Gastrocnemius medialis (tissue), 4 donors: ENCODE results near the gene GRK4. TPM values are rescaled to one million over a fixed set of nuclear protein-coding genes. Genes with fewer than 3 reads are reported as not detected.

Experiments used
- ATAC-seq, 2 donors: fragments of 150-250 bp; one replicate each; pipeline ENCODE4 v1.9.1; 2016
- DNase-seq, 2 donors: peaks; one replicate each; pipeline ENCODE4 v3.0.0-alpha.2; 2019
- H3K27ac ChIP-seq, 4 donors: fragments of 200-600 bp; sonication (generic); 1 replicate in 1 of 4; 2 replicates in 3 of 4; pipeline ENCODE4 v1.5.1; 2016 to 2018; ENCODE audit warnings: mild to moderate bottlenecking in 2 of 4, moderate library complexity in 1 of 4
- H3K27me3 ChIP-seq, 3 donors: fragments of 200-600 bp; sonication (generic) in 2 of 3; 1 replicate in 1 of 3; 2 replicates in 2 of 3; pipeline versions ENCODE4 v1.5.1 to v1.6.0; 2016 to 2019; ENCODE audit warnings: mild to moderate bottlenecking in 1 of 3, moderate library complexity in 1 of 3
- H3K36me3 ChIP-seq, 2 donors: fragments of 200-600 bp; sonication (generic) in 1 of 2; one replicate each; pipeline ENCODE4 v1.5.1; 2017 to 2018
- H3K4me1 ChIP-seq, 2 donors: fragments of 200-600 bp; sonication (generic) in 1 of 2; one replicate each; pipeline ENCODE4 v1.5.1; 2016 to 2017; ENCODE audit warnings: mild to moderate bottlenecking in 2 of 2
- H3K4me3 ChIP-seq, 4 donors: fragments of 200-600 bp; sonication (generic) in 3 of 4; 1 replicate in 1 of 4; 2 replicates in 3 of 4; pipeline ENCODE4 v1.5.1; 2016 to 2019; ENCODE audit warnings: mild to moderate bottlenecking in 2 of 4
- H3K9me3 ChIP-seq, 3 donors: fragments of 200-600 bp; sonication (generic) in 2 of 3; 1 replicate in 1 of 3; 2 replicates in 2 of 3; pipeline ENCODE4 v1.5.1; 2016 to 2019
- CTCF ChIP-seq, 5 experiments: fragments of 450-650 bp in 3 of 5; fragments of 200-600 bp in 2 of 5; sonication (generic) in 2 of 5; IDR thresholded peaks in 4 of 5; conservative IDR thresholded peaks in 1 of 5; 1 replicate in 4 of 5; 2 replicates in 1 of 5; pipeline ENCODE4 v1.5.1; 2016 to 2019; ENCODE audit warnings: antibody characterized with exemption in 5 of 5, mild to moderate bottlenecking in 3 of 5, moderate library complexity in 3 of 5
- POLR2A ChIP-seq, 2 donors: fragments of 450-650 bp; IDR thresholded peaks; one replicate each; pipeline ENCODE4 v1.6.1; 2017; ENCODE audit warnings: antibody characterized with exemption in 2 of 2, mild to moderate bottlenecking in 2 of 2, moderate library complexity in 2 of 2
- in situ Hi-C, 4 donors: fragments of 200-750 bp; cut with MboI; loops; one replicate each; pipeline versions ENCODE4 v1.15.0 to v1.8.0; 2017; ENCODE audit warnings: low sequenced_read_pairs in 4 of 4
- intact Hi-C: fragments of 100-400 bp; cut with DNase I; formaldehyde crosslinking; loops from one replicate; pipeline ENCODE4 v1.15.1; 2023; ENCODE audit warnings: low total_unique reads
- total RNA-seq, 4 donors: library from RNA; depleted of rRNA; stranded (reverse); fragments of >200 nt; gene quantifications; one replicate each; pipeline versions ENCODE4 v1.1.0 to v1.2.3, GENCODE V29; 2016

Gene GRK4
- total RNA-seq, 4 donors from 2014 or later = 2.8 to 5.8 (median 3.7) TPM

- H3K4me1 ChIP-seq = peaks cover 0 to 1% of the 10 kb centered on the region in 2 donors
- no peak overlapping the region for H3K4me3 ChIP-seq
- TF ChIP-seq POLR2A (IDR thresholded peaks at IDR 0.05) = no peak
- no peak for TF ChIP-seq CTCF (IDR thresholded peaks at IDR 0.05 in 4 of 5, conservative IDR thresholded peaks at IDR 0.05 in 1 of 5)
- H3K27me3 ChIP-seq = no peaks in the 10 kb centered on the region
- in situ Hi-C loops = loop anchor here in 1 of 4 donors (25.0 kb wide), 1 partner anchor 163 kb away; the partner anchor contains the start of gene TNIP2
- ATAC-seq (no peak), DNase-seq (no peak)
- intact Hi-C loops = no loop called here
- H3K9me3 ChIP-seq = no peaks in the 10 kb centered on the region
- no peak overlapping the region for H3K27ac ChIP-seq
- H3K36me3 ChIP-seq = peaks cover 0 to 69% of the 10 kb centered on the region in 2 donors
Observed at GRCh38 chr4:2925496-2925895, 37.9 kb upstream of the GRK4 start.

GRCh38 chr4:2925931-2926860 lies 37.2 kb upstream of the GRK4 start:
- DNase-seq (peak in 1 of 2 donors; percentile 9), ATAC-seq (no peak)
- no peak overlapping the region for H3K4me3 ChIP-seq
- intact Hi-C loops (no loop called here), in situ Hi-C loops (loop anchor here in 1 of 4 donors (25.0 kb wide), 1 partner anchor 164 kb away; the partner anchor contains the start of gene TNIP2)
- peaks cover 0 to 7% of the 10 kb centered on the region in 2 donors for H3K4me1 ChIP-seq
- TF ChIP-seq CTCF (IDR thresholded peaks at IDR 0.05 in 4 of 5, conservative IDR thresholded peaks at IDR 0.05 in 1 of 5) = no peak
- TF ChIP-seq POLR2A (IDR thresholded peaks at IDR 0.05) = no peak
- H3K27ac ChIP-seq = no peak overlapping the region
- no peaks in the 10 kb centered on the region for H3K27me3 ChIP-seq
- H3K9me3 ChIP-seq = no peaks in the 10 kb centered on the region
- H3K36me3 ChIP-seq = peaks cover 0 to 69% of the 10 kb centered on the region in 2 donors

- intact Hi-C loops (no loop called here), in situ Hi-C loops (loop anchor here in 1 of 4 donors (25.0 kb wide), 1 partner anchor 165 kb away; the partner anchor contains the start of gene TNIP2)
- no peak for TF ChIP-seq POLR2A (IDR thresholded peaks at IDR 0.05)
- H3K27me3 ChIP-seq = no peaks in the 10 kb centered on the region
- peaks cover 0 to 7% of the 10 kb centered on the region in 2 donors for H3K4me1 ChIP-seq
- peaks cover 0 to 69% of the 10 kb centered on the region in 2 donors for H3K36me3 ChIP-seq
- H3K9me3 ChIP-seq = no peaks in the 10 kb centered on the region
- H3K27ac ChIP-seq = no peak overlapping the region
- ATAC-seq (no peak), DNase-seq (peak in 1 of 2 donors; percentile 9)
- no peak overlapping the region for H3K4me3 ChIP-seq
Observed at GRCh38 chr4:2927016-2927695, 36.2 kb upstream of the GRK4 start.

GRCh38 chr4:2927696-2928075 lies 35.7 kb upstream of the GRK4 start:
- Histone ChIP-seq H3K9me3 (no peaks in the 10 kb centered on the region), H3K4me3 (no peak overlapping the region), H3K27ac (no peak overlapping the region), H3K4me1 (peaks cover 2 to 7% of the 10 kb centered on the region in 2 donors), H3K36me3 (peaks cover 0 to 69% of the 10 kb centered on the region in 2 donors), H3K27me3 (no peaks in the 10 kb centered on the region)
- ATAC-seq (no peak), DNase-seq (peak in 1 of 2 donors; percentile 8)
- intact Hi-C loops = no loop called here
- TF ChIP-seq POLR2A (IDR thresholded peaks at IDR 0.05) (no peak), CTCF (IDR thresholded peaks at IDR 0.05 in 4 of 5, conservative IDR thresholded peaks at IDR 0.05 in 1 of 5) (no peak)
- in situ Hi-C loops = loop anchor here in 1 of 4 donors (25.0 kb wide), 1 partner anchor 165 kb away; the partner anchor contains the start of gene TNIP2
